SH-SY5Y (cell line): ENCODE data around the gene FREM1.

Source experiments
- GATA2 ChIP-seq: IDR thresholded peaks from 2 replicates; pipeline ENCODE4 v1.6.1; 2011; ENCODE audit warnings: mild to moderate bottlenecking, low read depth, low read length
- GATA3 ChIP-seq: IDR thresholded peaks from 2 replicates; pipeline ENCODE4 v1.6.1; 2011; ENCODE audit warnings: low read depth, mild to moderate bottlenecking, low read length, moderate library complexity

GRCh38 chr9:14902561-14902960 lies 7.7 kb downstream of the FREM1 start:
- TF ChIP-seq GATA3 (no peak), GATA2 (no peak)
